DND-41 (cell line): ENCODE data around the gene MSH4.
"Not testable (repeated sequence)": the region's sequence is repeated elsewhere in the genome, so short reads cannot be mapped to it uniquely, and the experiment has no call there.

Experiments
- ATAC-seq: fragments of 200-7000 bp; cut with Tn5 transposase; 3 replicates; pipeline ENCODE4 v1.9.1; 2021; ENCODE audit warnings: low read depth; ENCODE audit not compliant: insufficient read depth
- DNase-seq: peaks from one replicate; pipeline ENCODE4 v3.0.0-alpha.2; 2020
- H2AFZ ChIP-seq: 2 replicates; pipeline ENCODE4 v1.6.0; 2012; ENCODE audit warnings: low read depth, low read length
- H3K27ac ChIP-seq: 2 replicates; pipeline ENCODE4 v1.5.1; 2012; ENCODE audit warnings: low read length, inconsistent platforms
- H3K27me3 ChIP-seq: fragments of 200-600 bp; sonication (generic); 2 replicates; pipeline ENCODE4 v1.6.0; 2012; ENCODE audit warnings: low read length, mild to moderate bottlenecking, inconsistent platforms; ENCODE audit not compliant: insufficient read depth, poor library complexity
- H3K36me3 ChIP-seq: 2 replicates; pipeline ENCODE4 v1.5.1; 2012; ENCODE audit warnings: low read length, inconsistent platforms; ENCODE audit not compliant: insufficient read depth
- H3K4me1 ChIP-seq: 2 replicates; pipeline ENCODE4 v1.5.1; 2012; ENCODE audit warnings: mild to moderate bottlenecking, low read length; ENCODE audit not compliant: insufficient read depth
- H3K4me2 ChIP-seq: 2 replicates; pipeline ENCODE4 v1.6.0; 2012; ENCODE audit warnings: mild to moderate bottlenecking, moderate library complexity, low read length, inconsistent platforms; ENCODE audit not compliant: insufficient read depth
- H3K4me3 ChIP-seq, 2 experiments: fragments of 200-600 bp in 1 of 2; shearing (Covaris generic) in 1 of 2; 2 replicates each; pipeline ENCODE4 v1.5.1; 2012 to 2016; ENCODE audit warnings: inconsistent platforms in 2 of 2, low read length in 2 of 2, mild to moderate bottlenecking in 2 of 2, low read depth in 1 of 2, moderate library complexity in 1 of 2
- H3K79me2 ChIP-seq: 2 replicates; pipeline ENCODE4 v1.6.0; 2012; ENCODE audit warnings: low read length, inconsistent platforms; ENCODE audit not compliant: insufficient read depth
- H3K9ac ChIP-seq: 2 replicates; pipeline ENCODE4 v1.6.0; 2012; ENCODE audit warnings: low read depth, mild to moderate bottlenecking, inconsistent platforms, low read length, moderate library complexity
- H3K9me3 ChIP-seq: 2 replicates; pipeline ENCODE4 v1.5.1; 2012; ENCODE audit warnings: low read length, moderate library complexity, mild to moderate bottlenecking, inconsistent platforms; ENCODE audit not compliant: insufficient read depth, severe bottlenecking
- H4K20me1 ChIP-seq: 2 replicates; pipeline ENCODE4 v1.6.0; 2012; ENCODE audit warnings: low read length; ENCODE audit not compliant: insufficient read depth
- CTCF ChIP-seq: IDR thresholded peaks from 2 replicates; pipeline ENCODE4 v1.5.1; 2012; ENCODE audit warnings: borderline replicate concordance, low read length, moderate library complexity, mild to moderate bottlenecking; ENCODE audit not compliant: poor library complexity, severe bottlenecking; ENCODE audit errors: extremely low read depth
- EZH2 ChIP-seq: IDR thresholded peaks from 3 replicates; pipeline ENCODE4 v1.6.1; 2012; ENCODE audit warnings: borderline replicate concordance, low read depth, mild to moderate bottlenecking, moderate library complexity, low read length, inconsistent platforms; ENCODE audit not compliant: severe bottlenecking

The MSH4 gene

GRCh38 chr1:75916834-75917233 lies 120.2 kb downstream of the MSH4 start:
- Histone ChIP-seq H3K79me2 (no peaks in the 10 kb centered on the region), H3K36me3 (no peaks in the 10 kb centered on the region), H4K20me1 (no peaks in the 10 kb centered on the region), H3K27ac (no peak overlapping the region), H3K27me3 (no peaks in the 10 kb centered on the region), H3K9ac (no peak overlapping the region), H2AFZ (no peak overlapping the region), H3K4me1 (no peaks in the 10 kb centered on the region), H3K4me3 (no peak overlapping the region), H3K4me2 (no peak overlapping the region), H3K9me3 (no peaks in the 10 kb centered on the region)
- no peak for ATAC-seq
- TF ChIP-seq CTCF (no peak), EZH2 (no peak)
- no peak for DNase-seq

GRCh38 chr1:75922698-75923097 lies 126.0 kb downstream of the MSH4 start:
- no peak overlapping the region for H3K4me3 ChIP-seq
- no peaks in the 10 kb centered on the region for H3K36me3 ChIP-seq
- TF ChIP-seq EZH2 (no peak), CTCF (no peak)
- H2AFZ ChIP-seq, result no peak overlapping the region
- no peak overlapping the region for H3K27ac ChIP-seq
- no peaks in the 10 kb centered on the region for H4K20me1 ChIP-seq
- ATAC-seq (no peak), DNase-seq (no peak)
- no peaks in the 10 kb centered on the region for H3K9me3 ChIP-seq
- H3K27me3 ChIP-seq, result no peaks in the 10 kb centered on the region
- H3K9ac ChIP-seq, result no peak overlapping the region
- H3K79me2 ChIP-seq, result no peaks in the 10 kb centered on the region
- H3K4me1 ChIP-seq, result no peaks in the 10 kb centered on the region
- H3K4me2 ChIP-seq, result no peak overlapping the region

- H3K4me1 ChIP-seq, result no peaks in the 10 kb centered on the region
- no peaks in the 10 kb centered on the region for H3K79me2 ChIP-seq
- DNase-seq (no peak), ATAC-seq (no peak)
- TF ChIP-seq CTCF, result no peak
- TF ChIP-seq EZH2, result no peak
- H4K20me1 ChIP-seq, result no peaks in the 10 kb centered on the region
- no peak within 1 kb of the TSS for H3K9ac ChIP-seq
- no peak within 1 kb of the TSS for H3K27ac ChIP-seq
- no peaks in the 10 kb centered on the region for H3K27me3 ChIP-seq
- no peak within 1 kb of the TSS for H2AFZ ChIP-seq
- H3K36me3 ChIP-seq, result no peaks in the 10 kb centered on the region
- H3K4me2 ChIP-seq, result no peak within 1 kb of the TSS
- H3K9me3 ChIP-seq, result no peaks in the 10 kb centered on the region
- H3K4me3 ChIP-seq, result no peak within 1 kb of the TSS
Observed at GRCh38 chr1:75932304-75932703, 135.6 kb downstream of the MSH4 start, which contains the start of gene ASB17. TSS of gene ASB17 (minus strand) at chr1:75932404. CDS start at chr1:75932291, 113 bp downstream.

- H3K9ac ChIP-seq, result no peak overlapping the region
- no peaks in the 10 kb centered on the region for H3K27me3 ChIP-seq
- H3K79me2 ChIP-seq, result no peaks in the 10 kb centered on the region
- H3K4me2 ChIP-seq, result no peak overlapping the region
- DNase-seq (no peak), ATAC-seq (no peak)
- H3K4me3 ChIP-seq, result no peak overlapping the region
- no peaks in the 10 kb centered on the region for H3K4me1 ChIP-seq
- TF ChIP-seq CTCF, result no peak
- TF ChIP-seq EZH2, result no peak
- no peak overlapping the region for H2AFZ ChIP-seq
- H3K36me3 ChIP-seq, result no peaks in the 10 kb centered on the region
- H3K9me3 ChIP-seq, result no peaks in the 10 kb centered on the region
- H3K27ac ChIP-seq, result no peak overlapping the region
- no peaks in the 10 kb centered on the region for H4K20me1 ChIP-seq
Observed at GRCh38 chr1:75937034-75937433, 140.4 kb downstream of the MSH4 start.

- ATAC-seq, H3K4me1 ChIP-seq, H3K9ac ChIP-seq, H3K4me3 ChIP-seq, H3K79me2 ChIP-seq, H3K27me3 ChIP-seq, H3K27ac ChIP-seq, H3K9me3 ChIP-seq, H3K4me2 ChIP-seq, DNase-seq, H2AFZ ChIP-seq, H3K36me3 ChIP-seq, H4K20me1 ChIP-seq: not testable (repeated sequence)
Observed at GRCh38 chr1:75943037-75943436, 146.4 kb downstream of the MSH4 start.
